GM19468 (cell line): ENCODE measurements around the gene PNMA6E.
"Not testable (repeated sequence)": the region's sequence is repeated elsewhere in the genome, so short reads cannot be mapped to it uniquely, and the experiment has no call there.

ENCODE experiments used
- ATAC-seq: cut with Tn5 transposase; IDR thresholded peaks from one replicate; pipeline ENCODE4 v1.9.1; 2021; ENCODE audit warnings: mild to moderate bottlenecking, moderate library complexity, moderate number of reproducible peaks; ENCODE audit not compliant: unreplicated experiment; ENCODE audit errors: extremely low read depth

PNMA6E gene

DNA sequence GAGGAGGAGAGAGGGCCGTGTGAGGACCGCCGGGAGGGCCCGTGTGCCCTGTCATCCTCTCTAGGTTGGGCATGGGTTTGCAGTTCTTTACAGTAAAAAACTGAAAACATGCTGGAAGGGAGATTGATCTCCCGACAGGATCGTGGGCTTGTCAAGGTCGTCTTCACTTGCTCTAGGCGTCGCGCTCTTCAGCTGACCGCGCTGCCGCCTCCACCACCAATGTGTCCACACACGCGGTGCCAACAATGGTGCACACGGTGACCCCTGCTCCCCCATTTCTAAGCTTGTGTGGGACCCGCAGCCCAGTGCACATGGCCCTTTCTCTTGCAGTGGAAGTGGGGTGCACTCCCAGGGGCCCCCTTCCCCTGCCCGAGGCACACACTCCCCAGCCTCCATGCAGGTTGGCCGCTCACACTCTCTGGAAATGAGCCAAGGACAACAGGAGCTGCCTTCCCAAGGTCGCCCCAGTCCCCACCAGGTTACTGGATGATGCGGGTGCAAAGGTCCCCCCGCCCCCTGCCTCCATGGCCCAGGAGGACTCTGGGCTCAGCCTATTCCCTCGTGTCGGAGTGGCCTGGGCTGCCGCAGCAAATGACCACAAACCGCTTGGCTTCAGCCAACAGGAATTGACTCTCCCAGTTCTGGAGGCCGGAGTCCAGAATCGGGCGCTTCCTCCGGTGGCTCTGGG lies 8.4 kb upstream of the PNMA6E start:
- no peak for ATAC-seq

DNA sequence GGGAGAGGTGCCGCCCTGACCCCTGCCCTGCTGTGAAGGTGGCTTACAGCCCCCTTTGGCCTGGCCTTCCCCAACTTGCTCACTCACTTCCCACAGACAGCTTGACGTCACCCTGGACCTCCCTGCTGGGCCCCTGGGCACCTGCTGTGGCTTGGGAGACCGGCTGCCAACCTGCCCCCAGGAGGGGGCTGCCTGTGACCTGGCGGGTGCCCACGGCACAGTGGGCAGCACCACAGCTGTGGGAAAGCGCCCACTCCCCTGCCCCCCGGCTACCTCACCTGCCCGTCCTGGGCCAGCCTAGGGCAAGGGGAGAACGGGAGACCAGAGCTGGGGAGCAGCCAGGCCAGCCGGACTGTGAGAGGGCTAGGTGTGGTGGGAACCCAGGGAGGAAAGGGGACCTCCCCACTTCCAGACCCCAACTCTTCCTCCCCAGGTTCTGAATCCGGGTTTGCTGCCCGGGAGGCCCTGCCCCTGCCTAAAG lies 7.8 kb upstream of the PNMA6E start:
- ATAC-seq = no peak

DNA sequence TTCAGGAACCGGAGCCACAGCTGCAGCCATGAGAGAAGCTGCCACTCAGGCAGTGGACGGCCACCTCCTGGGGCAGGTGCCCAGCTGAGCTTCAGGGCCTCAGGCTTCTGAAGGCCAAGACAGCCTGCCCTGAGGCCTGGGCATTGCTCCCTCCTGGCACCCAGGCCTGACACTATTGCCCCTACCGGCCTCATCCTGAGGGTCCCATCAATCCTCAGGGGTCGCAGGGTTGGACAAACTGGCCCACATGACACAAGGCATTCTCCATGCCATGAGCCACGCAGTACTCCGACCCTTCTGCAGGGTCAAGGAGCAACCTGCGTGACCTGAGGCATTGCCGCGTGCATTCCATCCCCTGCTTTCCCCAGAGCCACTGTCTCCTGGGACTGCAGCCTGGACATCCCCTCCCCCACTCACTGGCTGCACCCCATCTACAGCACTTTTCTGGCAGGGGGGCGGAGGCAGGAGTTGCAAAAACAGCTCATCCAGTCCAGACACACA lies 7.1 kb upstream of the PNMA6E start:
- no peak for ATAC-seq

DNA sequence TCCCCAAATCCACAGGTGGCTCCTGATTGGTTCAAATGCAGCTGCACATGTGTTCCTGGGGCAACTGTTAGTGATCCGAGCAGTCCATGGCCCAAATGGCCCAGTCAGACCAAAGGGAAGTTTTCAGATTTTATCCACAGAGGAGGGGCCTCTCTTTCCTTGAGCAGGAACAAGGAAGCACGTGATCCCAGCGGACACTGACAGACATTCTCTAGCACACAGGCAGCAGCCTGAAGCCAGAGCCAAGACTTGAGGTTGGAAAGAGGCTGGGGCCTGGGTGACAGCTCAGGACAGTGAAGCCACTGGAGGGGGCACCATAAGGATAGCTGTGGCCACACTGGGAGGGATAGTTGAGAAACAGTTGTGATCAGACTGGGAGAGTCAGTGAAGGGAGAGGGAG lies 6.6 kb upstream of the PNMA6E start:
- ATAC-seq = no peak

DNA sequence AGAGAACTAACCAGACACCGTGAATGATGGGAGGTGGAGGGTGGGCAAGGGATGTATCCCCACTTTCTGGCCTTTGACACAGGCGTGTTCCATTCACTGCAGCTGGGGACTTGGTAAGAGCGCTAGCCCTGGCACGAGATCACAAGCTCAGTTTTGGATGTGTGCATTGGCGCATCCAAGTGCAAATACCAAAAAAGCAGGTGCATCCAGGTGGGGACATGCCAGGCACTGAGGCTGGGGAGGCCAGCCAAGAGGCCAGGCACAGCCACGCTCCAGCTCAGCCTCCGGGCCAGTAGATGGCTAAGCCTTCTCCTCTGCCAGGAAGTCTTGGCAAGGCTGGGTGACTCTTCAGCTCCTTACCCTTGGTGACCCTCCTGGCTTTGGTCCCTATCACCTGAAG lies 5.8 kb upstream of the PNMA6E start:
- ATAC-seq = no peak

DNA sequence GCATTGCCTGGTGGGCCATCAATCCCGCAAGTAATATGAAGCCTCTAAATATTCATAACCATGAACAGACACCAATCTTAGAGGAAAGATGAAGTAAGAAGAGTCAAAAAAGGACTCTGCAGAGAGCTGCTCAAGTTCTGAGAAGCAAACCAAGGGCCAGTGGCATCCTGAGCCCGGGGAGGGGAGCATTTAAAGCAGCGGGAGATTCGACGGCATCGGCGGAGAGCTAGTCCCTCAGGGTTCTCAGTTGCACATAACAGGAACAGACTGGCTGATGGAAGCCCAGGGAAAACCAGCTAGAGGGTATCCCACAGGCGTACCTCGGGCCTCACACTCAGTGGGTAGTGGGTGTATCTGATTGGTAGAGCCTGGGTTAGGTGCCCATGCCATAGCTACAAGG lies 4.9 kb upstream of the PNMA6E start:
- no peak for ATAC-seq

DNA sequence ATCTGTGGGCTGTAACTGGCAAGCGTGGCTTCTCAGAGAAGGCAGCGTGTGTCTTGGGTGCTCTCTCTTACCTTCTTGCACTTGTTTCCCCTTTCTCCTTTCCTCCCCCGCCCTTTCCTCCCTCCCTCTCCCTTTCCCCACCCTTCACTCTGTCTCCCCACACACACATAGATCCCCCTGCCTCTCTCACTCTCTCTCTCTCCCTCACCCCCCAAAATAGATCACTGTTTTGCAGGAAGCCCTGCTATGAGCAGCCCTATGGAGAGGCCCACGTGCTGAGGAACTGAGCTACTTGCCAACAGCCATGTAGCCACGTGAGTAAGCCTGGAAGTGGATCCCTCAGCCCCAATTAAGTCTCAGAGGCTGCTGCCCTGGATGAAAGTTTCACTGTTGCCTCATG lies 4.3 kb upstream of the PNMA6E start:
- no peak for ATAC-seq

DNA sequence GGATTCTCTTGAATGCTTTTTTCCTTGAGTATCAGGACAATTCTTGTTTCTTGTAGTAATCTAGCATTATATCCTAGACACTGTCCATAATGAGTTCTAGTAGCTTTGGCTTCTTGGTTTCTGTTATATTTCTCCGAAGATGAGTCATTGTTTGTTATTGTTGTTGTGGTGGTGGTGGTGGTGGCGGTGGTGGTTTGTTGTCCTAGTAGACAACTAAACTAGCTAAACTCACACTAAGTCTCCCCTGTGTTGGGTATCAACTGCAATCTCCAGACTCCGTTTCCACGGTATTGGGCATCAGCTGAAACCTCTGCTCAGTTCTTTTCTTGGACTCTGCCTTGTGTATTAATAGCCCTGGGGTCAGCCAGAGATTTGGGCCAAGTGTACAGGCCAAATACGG lies 3.2 kb upstream of the PNMA6E start:
- not testable (repeated sequence) for ATAC-seq

DNA sequence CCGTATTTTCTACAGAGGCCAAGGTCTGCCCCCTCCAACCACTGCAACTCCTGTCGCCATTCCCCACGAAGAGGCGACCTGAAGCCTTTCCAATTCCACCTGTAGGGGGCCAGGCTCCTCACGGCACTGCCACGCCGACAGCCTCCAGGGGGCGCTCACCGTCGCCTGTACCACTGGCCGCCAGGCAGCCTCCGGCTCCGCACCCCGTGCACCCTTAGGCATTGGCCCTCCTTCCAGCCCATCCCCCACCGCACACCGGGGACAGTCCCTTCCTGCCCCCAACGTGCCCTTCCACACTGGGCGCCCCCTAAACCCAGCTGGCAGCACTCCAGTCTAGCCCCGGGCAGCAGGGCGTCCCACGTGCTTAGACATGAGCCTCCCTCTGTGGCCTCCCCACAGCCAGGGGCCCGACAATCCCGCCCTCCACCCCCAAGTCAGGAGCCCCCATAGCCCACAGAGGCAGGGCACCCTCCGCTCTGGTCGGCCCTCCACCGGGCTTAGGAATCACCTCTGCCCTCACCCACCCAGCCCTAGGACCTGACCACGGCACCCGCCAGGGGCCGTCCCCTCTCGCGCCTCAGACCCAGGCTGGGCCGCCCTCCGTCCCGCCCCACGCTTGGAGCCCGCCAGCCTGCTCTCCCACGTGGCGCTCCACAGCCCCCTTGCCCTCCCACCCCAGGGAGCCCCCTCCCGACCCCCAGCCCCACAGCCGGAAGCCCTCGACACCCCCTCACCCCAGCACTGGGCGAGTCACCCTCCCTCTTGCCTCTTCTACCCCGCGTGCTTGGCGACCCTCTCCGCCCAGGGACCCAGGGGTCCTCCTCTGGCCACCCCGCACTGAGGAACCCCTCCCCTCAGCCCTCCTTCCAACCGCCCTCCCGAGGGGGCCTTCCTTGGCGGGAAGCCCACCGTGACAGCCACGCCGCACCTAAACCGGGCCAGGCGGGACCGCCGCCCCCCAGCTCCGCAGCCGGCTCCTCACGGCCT lies 711 bp downstream of the PNMA6E start:
- no peak for ATAC-seq

DNA sequence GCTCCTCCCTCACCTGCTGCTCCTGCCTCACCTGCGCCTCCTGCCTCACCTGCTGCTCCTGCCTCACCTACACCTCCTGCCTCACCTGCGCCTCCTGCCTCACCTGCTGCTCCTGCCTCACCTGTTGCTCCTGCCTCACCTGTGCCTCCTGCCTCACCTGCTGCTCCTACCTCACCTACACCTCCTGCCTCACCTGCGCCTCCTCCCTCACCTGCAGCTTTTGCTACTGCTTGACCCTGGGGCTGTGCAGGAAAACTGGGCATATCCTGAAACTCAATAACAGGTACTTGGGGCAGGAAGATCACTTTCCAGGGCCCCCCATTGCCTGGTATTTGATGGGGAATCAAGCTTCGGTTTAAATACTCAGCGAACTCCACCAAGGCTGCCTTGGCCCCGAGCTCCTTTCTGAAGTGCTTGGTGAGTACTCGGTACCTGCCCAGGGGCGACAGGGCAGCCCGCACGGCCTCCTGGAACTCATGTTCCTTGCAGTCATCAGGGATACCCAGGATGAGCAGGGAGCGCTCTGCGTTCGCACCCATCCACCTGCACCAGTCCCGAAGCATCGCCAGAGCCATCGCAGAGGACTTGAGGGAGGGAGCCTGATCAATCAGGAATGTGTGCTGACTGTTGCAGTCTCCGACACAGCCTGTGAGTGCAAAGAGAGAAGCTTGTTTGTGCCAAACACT lies 2.7 kb downstream of the PNMA6E start:
- no peak for ATAC-seq

DNA sequence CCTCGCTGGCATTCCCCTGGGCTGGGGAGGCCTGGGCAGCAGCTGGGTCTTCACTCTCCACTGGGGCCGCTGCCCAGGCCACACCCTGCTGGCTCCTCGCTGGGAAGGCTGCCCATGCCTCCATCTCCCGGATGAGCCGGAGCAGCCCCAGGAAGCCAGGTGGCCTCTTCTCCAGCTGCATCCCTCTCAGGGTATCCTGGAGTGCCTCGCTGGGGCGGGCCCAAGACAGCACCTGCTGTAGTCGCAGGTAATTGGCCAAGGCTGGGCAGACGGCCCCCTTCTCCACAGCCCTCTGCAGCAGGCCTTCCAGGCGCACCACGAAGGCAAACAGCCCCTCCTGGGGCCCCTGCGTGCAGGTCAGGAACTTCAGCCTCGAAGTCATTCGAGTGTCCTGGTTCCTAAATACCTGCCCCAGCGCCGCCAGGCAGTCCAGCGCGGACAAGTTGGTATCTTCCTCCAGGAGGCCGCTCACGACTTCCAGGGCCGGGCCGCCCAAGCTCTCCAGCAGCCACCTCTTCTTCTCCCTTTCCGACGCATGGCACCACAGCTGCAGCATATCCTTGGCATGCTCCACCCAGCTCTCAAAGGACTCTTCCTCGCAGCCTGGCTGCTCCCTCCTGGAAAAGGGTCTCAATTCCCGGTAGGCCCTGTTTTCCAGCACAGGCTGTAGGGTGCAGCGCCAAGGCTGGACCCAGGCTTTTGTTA lies 3.7 kb downstream of the PNMA6E start:
- ATAC-seq = no peak

DNA sequence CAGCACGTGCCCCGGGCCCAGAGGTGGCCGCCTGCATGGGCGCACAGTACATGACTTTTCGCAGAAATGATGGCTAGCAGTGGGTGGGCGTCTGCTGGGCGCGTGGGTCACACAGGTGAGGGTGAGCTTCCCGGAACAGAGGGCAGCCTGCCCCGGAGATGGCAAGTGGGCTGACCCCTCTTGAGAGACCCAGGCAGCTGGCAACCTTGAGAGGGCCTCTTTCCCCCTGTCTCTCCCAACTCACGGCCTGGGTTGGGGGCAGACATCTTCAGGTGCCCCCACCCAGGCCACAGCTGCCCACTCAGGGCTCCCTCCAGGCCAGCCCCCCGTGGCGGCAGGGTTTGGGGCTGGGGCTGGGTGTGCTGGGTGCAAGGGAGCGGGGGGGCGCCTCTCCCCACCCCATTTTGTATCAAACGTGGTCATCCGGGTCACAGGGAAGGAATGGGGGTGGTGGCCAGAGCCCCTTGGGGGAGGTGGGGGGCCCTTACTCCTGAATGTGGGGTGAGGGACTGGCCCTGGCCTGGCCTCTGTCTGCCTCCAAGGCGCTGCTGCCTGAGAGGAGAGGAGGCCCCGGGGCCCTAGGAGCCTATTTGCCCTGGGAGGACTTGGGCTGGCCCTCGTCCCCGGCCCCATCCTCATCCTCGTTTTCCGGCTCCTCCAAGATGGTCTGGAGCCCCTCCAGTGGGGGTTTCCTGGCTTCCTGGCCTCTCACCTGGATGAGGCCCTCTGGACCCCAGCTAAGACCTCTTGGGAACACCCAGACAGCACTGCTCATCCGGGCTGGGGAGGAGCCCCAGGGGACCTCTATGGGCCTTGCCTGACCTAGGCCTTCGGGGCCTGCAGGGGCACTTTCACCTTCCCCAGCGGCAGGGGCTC lies 4.6 kb downstream of the PNMA6E start:
- no peak for ATAC-seq

DNA sequence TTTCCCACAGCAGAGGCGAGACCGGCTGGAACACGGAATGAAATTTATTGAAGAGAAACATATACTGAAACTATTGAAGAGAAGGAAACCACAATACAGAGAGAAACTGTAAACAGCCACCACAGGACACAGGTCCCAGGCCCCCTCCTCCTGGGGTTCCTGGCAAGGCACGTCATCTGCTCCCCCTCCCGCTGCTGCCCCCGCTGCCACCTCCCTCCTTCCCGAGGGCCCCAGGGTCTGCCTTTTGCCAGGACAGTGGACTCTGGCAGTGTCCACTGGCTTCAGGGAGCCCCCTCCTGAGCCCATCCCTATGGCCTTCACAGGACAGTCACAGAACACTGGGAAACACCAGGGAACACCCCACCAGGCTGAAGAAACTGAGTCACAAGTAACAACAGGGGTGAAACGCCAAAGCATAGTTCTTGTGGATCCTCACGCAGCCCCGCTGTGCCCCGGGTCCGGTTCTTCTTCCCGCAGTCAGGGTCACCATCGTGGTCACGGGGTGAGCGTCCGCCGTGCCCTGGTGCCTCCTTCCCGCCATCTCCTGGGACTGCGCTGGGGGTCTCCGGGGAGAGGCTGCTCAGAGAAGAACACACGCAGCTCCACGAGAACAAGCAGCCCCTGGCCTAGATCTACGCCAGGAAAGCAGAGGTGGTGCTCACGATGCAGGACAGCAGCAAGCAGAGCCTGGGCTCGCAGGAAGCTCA lies 5.4 kb downstream of the PNMA6E start:
- no peak for ATAC-seq

DNA sequence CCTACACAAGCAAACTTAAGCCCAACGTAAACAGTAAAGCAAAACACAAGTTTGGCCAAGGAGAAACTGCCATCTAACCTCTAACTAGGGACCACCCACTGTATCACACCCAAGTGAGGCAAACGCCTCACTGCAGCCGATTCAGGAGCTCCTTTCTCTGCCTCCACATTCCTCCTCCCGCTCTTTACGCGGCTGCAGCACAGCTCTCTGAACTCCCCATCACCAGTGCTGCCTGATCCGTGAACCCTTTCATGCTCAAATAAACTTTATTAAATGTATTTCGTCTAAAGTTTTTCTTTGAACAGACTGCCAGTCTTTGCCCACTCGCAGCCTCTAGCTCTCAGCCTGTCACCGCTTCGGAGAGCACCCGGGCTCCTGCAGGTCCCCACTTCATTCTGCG lies 6.5 kb downstream of the PNMA6E start:
- ATAC-seq = no peak

DNA sequence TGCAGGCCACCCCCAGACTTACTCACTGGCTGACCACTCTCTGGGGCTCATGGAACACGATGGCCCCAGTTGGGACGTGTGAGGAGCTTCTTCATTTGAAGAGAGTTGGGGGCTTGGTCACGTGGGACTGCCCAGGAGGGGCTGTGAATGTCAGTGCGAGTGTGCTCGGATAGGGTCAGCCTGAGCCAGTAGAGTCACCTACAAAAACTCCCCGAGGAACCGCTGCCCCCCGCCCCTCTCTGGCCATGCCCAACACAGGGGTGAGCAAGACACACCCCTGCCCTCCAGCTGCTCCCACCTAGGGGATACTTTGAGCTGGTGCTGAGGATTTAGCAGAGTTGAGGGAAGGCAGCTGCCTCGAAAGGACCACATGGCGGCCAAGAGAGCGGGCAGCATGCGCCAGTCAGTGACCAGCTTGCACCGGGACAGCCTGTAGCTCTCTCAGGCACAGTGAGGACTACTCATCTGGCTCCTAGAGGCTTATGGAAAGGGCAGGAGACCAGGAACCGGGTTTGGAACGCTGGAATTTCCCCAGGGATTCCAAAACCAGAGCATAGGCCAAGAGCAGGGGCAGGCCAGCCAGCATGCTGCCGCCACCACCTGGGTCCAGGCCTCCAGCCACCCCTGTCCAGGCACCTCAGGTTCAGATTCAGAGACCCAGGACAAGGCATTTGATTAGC lies 8.4 kb downstream of the PNMA6E start:
- no peak for ATAC-seq

DNA sequence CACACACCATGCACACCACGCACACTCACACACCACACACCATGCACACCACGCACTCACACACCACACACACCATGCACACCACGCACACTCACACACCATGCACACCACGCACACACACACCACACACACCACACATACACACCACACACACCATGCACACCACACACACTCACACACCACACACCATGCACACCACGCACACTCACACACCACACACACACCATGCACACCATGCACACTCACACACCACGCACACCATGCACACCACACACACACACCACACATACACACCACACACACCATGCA lies 11.7 kb downstream of the PNMA6E start:
- not testable (repeated sequence) for ATAC-seq

DNA sequence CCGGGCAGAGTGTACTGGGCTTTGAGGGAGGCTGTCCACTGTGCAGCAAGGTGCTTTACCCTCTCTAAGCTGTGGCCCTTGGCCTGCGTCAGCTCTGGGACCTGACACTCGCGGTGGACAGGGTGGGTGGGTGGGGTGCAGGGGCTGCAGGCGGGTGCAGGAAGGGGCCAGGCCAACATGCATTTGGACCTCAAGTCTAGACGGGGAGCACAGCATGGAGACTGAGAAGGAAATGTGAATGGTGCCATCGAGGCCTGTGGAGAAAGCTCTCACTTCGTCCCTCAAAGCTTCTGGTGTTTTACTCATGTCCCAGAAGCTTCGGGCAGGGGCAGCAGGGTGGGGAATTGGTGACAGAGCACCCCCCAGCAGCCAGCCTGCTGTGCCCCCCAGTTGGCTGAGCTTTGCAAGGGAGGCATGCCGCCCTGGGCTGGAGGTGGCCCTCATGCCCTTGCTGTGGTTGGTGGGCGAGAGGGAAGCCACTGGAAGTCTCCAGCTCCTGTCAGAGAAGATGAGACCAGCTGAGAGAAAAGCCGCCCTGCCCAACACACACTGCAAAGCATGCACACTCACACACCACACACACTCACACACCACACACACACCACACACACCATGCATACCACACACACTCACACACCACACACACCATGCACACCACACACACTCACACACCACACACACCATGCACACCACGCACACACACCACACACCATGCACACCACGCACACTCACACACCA lies 12.3 kb downstream of the PNMA6E start:
- ATAC-seq = no peak
